HEK293T (cell line): ENCODE data around the gene POLR2E.
A peak's percentile ranks its signal among the peaks of the same experiment; 100 is the strongest.

ENCODE experiments used
- CTCF ChIA-PET: fragments of 350-600 bp; formaldehyde crosslinking; extraction: SDS; loops from one replicate; lab custom pipeline; 2021; ENCODE audit warnings: antibody characterized with exemption, inconsistent platforms; lab: Yijun Ruan, JAX
- POLR2A ChIA-PET: fragments of 350-600 bp; formaldehyde crosslinking; extraction: SDS; loops from one replicate; lab custom pipeline; 2020; ENCODE audit warnings: antibody characterized with exemption, inconsistent platforms; lab: Yijun Ruan, JAX
- DNase-seq: peaks from one replicate; pipeline ENCODE4 v3.0.0; 2012; ENCODE audit warnings: mixed read lengths; ENCODE audit errors: extremely low spot score
- ARNT ChIP-seq: fragments of 450-650 bp; IDR thresholded peaks from 2 replicates; pipeline ENCODE4 v1.6.1; 2017; ENCODE audit warnings: mild to moderate bottlenecking
- BHLHE40 ChIP-seq: fragments of 450-650 bp; IDR thresholded peaks from 2 replicates; pipeline ENCODE4 v1.6.1; 2016; ENCODE audit warnings: mild to moderate bottlenecking, moderate library complexity, borderline replicate concordance
- CTBP1 ChIP-seq: fragments of 450-650 bp; IDR thresholded peaks from 2 replicates; pipeline ENCODE4 v1.6.1; 2016; ENCODE audit warnings: borderline replicate concordance
- ELF4 ChIP-seq: fragments of 450-650 bp; IDR thresholded peaks from 2 replicates; pipeline ENCODE4 v1.6.1; 2017; ENCODE audit warnings: antibody characterized with exemption
- FOXA1 ChIP-seq: fragments of 450-650 bp; IDR thresholded peaks from 2 replicates; pipeline ENCODE4 v1.6.1; 2016; ENCODE audit warnings: mild to moderate bottlenecking
- FOXK2 ChIP-seq: fragments of 450-650 bp; IDR thresholded peaks from 2 replicates; pipeline ENCODE4 v1.6.1; 2016; ENCODE audit warnings: mild to moderate bottlenecking
- FOXM1 ChIP-seq: fragments of 450-650 bp; IDR thresholded peaks from 2 replicates; pipeline ENCODE4 v1.6.1; 2017; ENCODE audit warnings: mild to moderate bottlenecking, borderline replicate concordance
- HDGF ChIP-seq: fragments of 450-650 bp; IDR thresholded peaks from 2 replicates; pipeline ENCODE4 v1.6.1; 2017; ENCODE audit warnings: antibody characterized with exemption, borderline replicate concordance
- L3MBTL2 ChIP-seq: fragments of 450-650 bp; conservative IDR thresholded peaks from 2 replicates; pipeline ENCODE4 v1.6.1; 2016; ENCODE audit warnings: mild to moderate bottlenecking
- LEF1 ChIP-seq: fragments of 450-650 bp; IDR thresholded peaks from 2 replicates; pipeline ENCODE4 v1.6.1; 2017; ENCODE audit warnings: mild to moderate bottlenecking, borderline replicate concordance
- NFRKB ChIP-seq: fragments of 450-650 bp; IDR thresholded peaks from 2 replicates; pipeline ENCODE4 v1.6.1; 2016; ENCODE audit warnings: mild to moderate bottlenecking, moderate library complexity
- PKNOX1 ChIP-seq: fragments of 450-650 bp; IDR thresholded peaks from 2 replicates; pipeline ENCODE4 v1.6.1; 2016
- SP1 ChIP-seq: fragments of 450-650 bp; IDR thresholded peaks from 2 replicates; pipeline ENCODE4 v1.6.1; 2017
- SUZ12 ChIP-seq: fragments of 450-650 bp; IDR thresholded peaks from 2 replicates; pipeline ENCODE4 v1.6.1; 2016; ENCODE audit warnings: mild to moderate bottlenecking
- TARDBP ChIP-seq: fragments of 450-650 bp; IDR thresholded peaks from 2 replicates; pipeline ENCODE4 v1.6.1; 2016
- ZNF384 ChIP-seq: fragments of 450-650 bp; IDR thresholded peaks from 2 replicates; pipeline ENCODE4 v1.6.1; 2016

Gene POLR2E

DNA sequence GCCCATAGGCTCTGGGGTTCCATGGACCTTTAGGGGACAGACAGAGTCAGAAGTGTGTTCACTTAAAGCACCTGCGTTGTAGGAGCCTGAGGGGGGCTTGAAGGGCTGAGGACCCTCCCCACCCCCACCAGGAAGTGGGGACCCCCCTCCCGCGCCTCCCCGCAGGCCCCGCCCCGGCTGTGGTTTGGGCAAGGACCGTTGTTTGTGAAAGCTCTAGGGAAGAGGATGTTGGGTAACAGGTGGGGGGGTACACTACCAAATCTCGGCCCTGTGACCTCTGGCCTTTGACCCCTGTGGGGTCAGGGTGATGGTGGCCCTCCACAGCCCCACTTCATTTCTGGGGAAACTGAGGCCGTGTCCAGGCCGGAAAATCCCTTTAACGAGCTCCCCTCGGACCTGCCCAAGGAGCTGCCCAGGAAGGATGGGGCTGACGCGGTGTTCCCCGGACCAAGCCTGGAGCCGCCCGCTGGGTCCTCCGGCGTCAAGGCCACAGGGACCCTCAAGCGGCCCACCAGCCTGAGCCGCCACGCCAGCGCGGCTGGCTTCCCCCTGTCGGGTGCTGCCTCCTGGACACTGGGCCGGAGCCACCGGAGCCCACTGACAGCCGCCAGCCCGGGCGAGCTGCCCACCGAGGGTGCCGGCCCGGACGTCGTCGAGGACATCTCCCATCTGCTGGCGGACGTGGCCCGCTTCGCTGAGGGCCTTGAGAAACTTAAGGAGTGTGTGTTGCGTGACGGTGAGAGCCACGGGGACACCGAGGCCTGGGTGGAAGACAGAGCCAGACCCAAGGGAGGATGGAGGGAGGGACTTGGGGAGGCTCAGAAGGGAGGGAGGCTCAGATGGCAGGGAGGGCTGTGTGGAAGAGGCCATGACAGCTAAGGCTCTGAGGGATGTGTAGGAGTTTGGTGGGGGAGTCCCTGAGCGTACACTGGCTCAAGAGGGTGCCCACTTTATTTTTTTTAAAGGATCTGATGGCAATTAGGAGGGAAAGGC, 26.9 kb downstream of the POLR2E start:
- ChIA-PET POLR2A (interaction anchor here (1.4 to 1.8 kb wide), 2 partner anchors 16 to 55 kb away, joined by 3 to 4 read pairs; no protein-coding TSS in a partner anchor), CTCF (no interaction called here)
- TF ChIP-seq BHLHE40 (no peak), SP1 (no peak), ZNF384 (no peak), SUZ12 (no peak), FOXM1 (no peak), FOXA1 (no peak), NFRKB (no peak), ELF4 (no peak)
- DNase-seq = no peak

DNA sequence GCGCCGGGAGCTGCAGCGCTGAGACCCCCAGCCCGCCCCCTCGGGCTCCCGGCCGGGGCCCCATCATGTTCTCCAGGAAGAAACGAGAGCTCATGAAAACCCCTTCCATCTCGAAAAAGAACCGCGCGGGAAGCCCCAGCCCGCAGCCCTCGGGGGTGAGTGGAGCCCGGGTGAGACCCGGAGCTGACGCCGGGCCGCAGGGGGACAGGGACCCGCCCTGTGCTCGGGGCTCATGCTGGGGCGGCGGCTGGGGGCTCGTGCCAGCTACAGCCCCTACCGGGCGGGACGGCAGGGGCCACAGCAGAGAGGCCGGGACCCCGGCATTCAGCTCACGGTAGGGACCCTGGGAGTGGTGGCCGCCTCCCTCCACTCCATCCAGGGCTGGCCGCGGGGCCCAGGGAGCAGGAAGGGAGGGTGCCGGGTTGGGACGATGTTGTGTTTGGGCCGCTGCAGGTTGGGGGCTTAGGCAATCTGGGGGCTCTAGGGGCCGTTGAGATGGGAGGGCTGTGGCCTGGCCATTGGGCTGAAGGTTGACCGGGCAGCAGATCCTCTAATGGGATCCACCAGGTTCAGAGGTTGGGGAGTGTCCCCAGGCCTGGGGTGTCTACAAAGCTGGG, 27.7 kb downstream of the POLR2E start:
- ChIA-PET POLR2A (interaction anchor here (1.4 to 1.8 kb wide), 2 partner anchors 17 to 56 kb away, joined by 3 to 4 read pairs; no protein-coding TSS in a partner anchor), CTCF (interaction anchor here (1.0 kb wide), 1 partner anchor 44 kb away, joined by 3 read pairs; no protein-coding TSS in a partner anchor)
- no peak for DNase-seq
- TF ChIP-seq CTBP1 = no peak
- no peak for TF ChIP-seq SUZ12
- TF ChIP-seq ARNT = no peak
- no peak for TF ChIP-seq ZNF384
- TF ChIP-seq FOXA1 = no peak
- no peak for TF ChIP-seq SP1
- no peak for TF ChIP-seq L3MBTL2
- TF ChIP-seq LEF1 = no peak
- TF ChIP-seq BHLHE40 = no peak
- TF ChIP-seq PKNOX1 = no peak
- no peak for TF ChIP-seq FOXK2
- no peak for TF ChIP-seq NFRKB
- TF ChIP-seq ELF4 = no peak
- no peak for TF ChIP-seq FOXM1
- TF ChIP-seq HDGF = no peak

DNA sequence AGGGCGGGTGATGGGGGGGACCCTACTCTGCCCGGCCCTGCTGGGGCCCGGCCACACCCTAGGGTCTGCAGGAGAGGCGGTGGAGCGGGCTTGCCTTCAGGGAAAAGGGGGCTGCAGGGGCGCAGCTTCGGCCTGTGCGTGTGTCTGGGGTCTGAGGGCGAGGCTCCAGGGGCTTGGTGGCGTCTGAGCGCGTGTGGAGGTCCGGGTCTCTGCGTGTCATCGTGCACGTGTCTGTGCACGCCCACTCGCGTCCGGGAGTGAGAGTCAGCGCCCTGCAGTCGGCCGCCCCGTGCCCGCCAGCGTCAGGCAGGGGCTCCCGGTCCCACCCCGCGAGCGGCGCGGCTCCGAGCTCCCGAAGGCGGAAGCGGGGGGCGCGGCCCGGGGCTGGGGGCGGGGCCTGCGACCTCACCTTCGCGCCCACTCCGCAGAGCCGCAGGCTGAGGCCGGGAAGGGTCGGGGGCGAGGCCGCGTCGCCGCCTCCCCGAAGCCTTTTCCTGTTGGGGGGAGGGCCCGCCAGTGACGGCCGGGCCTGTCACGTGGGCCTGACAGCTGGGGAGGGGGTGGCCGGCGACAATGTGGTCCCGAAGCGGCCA, 28.3 kb downstream of the POLR2E start, which contains the start of gene ARHGAP45:
Gene ARHGAP45, plus strand, starts transcription at position 420 of the 593 bp plus-strand sequence. CDS start 239 bp downstream, outside the sequence.
- DNase-seq = peak; percentile 42
- no peak for TF ChIP-seq ARNT
- TF ChIP-seq FOXK2 = no peak
- no peak for TF ChIP-seq TARDBP
- TF ChIP-seq FOXA1 = no peak
- no peak for TF ChIP-seq PKNOX1
- TF ChIP-seq BHLHE40 = no peak
- TF ChIP-seq L3MBTL2 = no peak
- no peak for TF ChIP-seq LEF1
- POLR2A ChIA-PET = interaction anchor here (1.4 to 1.8 kb wide), 2 partner anchors 18 to 56 kb away, joined by 3 to 4 read pairs; no protein-coding TSS in a partner anchor
- CTCF ChIA-PET = interaction anchor here (1.0 kb wide), 1 partner anchor 43 kb away, joined by 3 read pairs; no protein-coding TSS in a partner anchor

DNA sequence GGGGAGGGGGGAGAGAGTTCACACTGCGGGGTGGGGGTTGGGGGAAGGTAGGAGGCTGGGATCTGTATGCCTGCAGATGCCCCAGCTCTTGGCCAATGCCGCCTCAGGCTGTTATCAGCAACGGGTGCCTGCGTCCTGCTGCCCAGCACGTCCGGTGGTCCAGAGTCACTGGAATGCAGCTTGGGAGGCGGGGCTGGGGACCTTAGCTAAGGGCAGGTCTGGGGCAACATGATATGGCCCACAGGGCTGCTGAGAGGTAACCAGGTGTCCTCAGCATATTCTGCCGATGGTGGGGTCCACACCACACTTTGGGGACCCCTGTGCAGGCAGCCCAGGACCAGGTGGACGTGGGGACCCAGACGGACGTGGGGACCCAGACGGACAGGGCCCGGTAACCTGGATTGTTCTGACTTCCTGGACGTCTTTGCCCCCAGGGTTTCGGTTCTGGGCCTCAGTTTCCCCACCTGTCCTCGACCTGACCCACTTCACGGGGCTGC, 28.9 kb downstream of the POLR2E start:
- ChIA-PET CTCF (interaction anchor here (1.0 kb wide), 1 partner anchor 43 kb away, joined by 3 read pairs; no protein-coding TSS in a partner anchor), POLR2A (interaction anchor here (1.4 kb wide), 1 partner anchor 57 kb away, joined by 3 read pairs; no protein-coding TSS in a partner anchor)
- DNase-seq = no peak
- no peak for TF ChIP-seq BHLHE40
- TF ChIP-seq FOXK2 = no peak
- TF ChIP-seq L3MBTL2 = no peak
- no peak for TF ChIP-seq ARNT
- TF ChIP-seq SUZ12 = no peak
- no peak for TF ChIP-seq LEF1
- no peak for TF ChIP-seq HDGF
- TF ChIP-seq TARDBP = no peak
- TF ChIP-seq NFRKB = no peak
- no peak for TF ChIP-seq PKNOX1
- TF ChIP-seq FOXA1 = no peak

GRCh38 chr19:1065606-1066109, 29.5 kb downstream of the POLR2E start:
- ChIA-PET CTCF (no interaction called here), POLR2A (interaction anchor here (1.1 to 2.1 kb wide), 3 partner anchors 26 to 203 kb away, joined by 3 to 4 read pairs (median 4); partner anchors contain the start of genes ABCA7 and RNU6-2)
- no peak for DNase-seq
- TF ChIP-seq CTBP1 (no peak), SP1 (no peak), LEF1 (no peak), HDGF (no peak), NFRKB (no peak), SUZ12 (no peak), BHLHE40 (no peak), PKNOX1 (no peak), ZNF384 (no peak), FOXM1 (no peak), TARDBP (no peak)
